Suprapubic skin (tissue), 3 donors: Measurements from ENCODE around the gene FAM117A.

ENCODE experiments used
- POLR2A ChIP-seq, 2 donors: fragments of 450-650 bp; IDR thresholded peaks; one replicate each; pipeline ENCODE4 v1.6.1; 2017; ENCODE audit warnings: antibody characterized with exemption in 2 of 2, mild to moderate bottlenecking in 2 of 2, moderate library complexity in 2 of 2
- TF ChIP-seq, protein P1 (sequence below), 2 donors: fragments of 200-600 bp in 1 of 2; fragments of 450-650 bp in 1 of 2; sonication (generic) in 1 of 2; IDR thresholded peaks; one replicate each; pipeline ENCODE4 v1.5.1; 2016 to 2019; ENCODE audit warnings: antibody characterized with exemption in 2 of 2, mild to moderate bottlenecking in 1 of 2, moderate library complexity in 1 of 2

DNA sequence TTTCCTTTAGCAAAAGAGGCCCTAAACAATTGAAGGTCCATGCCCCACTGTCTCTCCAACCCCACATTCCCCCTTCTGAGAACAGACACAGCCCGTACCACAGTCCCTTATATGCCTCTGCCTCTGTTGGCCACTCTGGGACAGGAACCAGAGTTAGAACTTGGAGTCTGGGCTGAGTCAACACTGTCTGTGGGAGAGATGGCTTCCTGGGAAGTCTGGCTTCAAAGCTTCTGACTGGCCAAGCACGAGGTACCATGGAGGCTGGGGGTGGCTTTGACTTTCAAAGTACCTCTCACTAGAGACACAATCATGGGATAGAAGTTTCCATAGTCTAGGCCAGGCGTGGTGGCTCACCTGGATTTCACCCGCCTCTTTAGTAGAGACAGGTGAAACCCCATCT lies 71.2 kb downstream of the FAM117A start:
- TF ChIP-seq, protein P1, sequence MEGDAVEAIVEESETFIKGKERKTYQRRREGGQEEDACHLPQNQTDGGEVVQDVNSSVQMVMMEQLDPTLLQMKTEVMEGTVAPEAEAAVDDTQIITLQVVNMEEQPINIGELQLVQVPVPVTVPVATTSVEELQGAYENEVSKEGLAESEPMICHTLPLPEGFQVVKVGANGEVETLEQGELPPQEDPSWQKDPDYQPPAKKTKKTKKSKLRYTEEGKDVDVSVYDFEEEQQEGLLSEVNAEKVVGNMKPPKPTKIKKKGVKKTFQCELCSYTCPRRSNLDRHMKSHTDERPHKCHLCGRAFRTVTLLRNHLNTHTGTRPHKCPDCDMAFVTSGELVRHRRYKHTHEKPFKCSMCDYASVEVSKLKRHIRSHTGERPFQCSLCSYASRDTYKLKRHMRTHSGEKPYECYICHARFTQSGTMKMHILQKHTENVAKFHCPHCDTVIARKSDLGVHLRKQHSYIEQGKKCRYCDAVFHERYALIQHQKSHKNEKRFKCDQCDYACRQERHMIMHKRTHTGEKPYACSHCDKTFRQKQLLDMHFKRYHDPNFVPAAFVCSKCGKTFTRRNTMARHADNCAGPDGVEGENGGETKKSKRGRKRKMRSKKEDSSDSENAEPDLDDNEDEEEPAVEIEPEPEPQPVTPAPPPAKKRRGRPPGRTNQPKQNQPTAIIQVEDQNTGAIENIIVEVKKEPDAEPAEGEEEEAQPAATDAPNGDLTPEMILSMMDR (IDR thresholded peaks at IDR 0.05), result no peak
- TF ChIP-seq POLR2A (IDR thresholded peaks at IDR 0.05), result no peak
